Activated CD8-positive, alpha-beta memory T cell treated with anti-CD3 and anti-CD28 coated beads for 1 hour (primary cell): ENCODE measurements around the gene SPTLC3.
"Not testable (repeated sequence)": the region's sequence is repeated elsewhere in the genome, so short reads cannot be mapped to it uniquely, and the experiment has no call there.

Source experiments
- DNase-seq, 2 donors: peaks; one replicate each; pipeline ENCODE4 v3.0.0-alpha.2; 2020; ENCODE audit warnings: low read depth in 1 of 2; ENCODE audit errors: extremely low read depth in 1 of 2

Gene SPTLC3

DNA sequence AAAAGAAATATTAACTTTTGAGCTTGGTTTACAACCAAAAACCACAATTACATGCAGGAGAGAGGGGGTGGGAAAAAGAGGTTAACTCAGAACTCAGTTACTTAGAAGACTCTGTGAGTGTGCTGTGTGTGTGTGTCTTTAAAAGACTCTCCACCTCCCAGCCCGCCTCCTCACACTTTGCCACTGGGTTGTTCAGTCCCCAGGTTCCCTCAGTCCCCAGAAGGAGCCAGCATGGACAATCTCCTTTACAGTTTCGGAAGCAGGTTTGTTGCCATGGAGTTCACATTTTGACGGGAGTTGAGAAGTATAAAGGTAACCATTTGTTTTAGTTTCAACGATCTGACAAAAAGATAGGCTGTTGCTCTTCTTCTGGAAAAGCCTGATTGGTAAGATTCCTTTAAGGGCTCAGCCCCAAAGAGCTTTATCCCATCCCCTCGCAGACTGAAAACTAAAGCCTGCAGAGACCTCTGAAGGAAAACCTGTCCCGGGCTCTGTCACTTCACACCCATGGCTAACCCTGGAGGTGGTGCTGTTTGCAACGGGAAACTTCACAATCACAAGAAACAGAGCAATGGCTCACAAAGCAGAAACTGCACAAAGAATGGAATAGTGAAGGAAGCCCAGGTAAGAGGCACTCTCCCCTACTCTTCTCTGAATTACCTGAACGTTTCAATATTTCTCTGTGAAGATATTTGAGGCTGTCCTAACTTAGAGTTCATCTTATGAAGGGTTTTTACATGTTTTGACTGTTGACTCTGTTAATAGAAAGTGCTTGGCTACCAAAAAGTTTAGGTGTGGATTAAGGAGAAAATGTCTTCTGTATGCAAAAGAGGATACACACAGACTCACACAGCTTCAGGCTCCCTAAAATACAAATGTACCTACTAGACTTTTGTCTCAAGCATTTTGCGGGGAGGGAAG is at the start of gene SPTLC3:
SPTLC3 (plus strand) TSS at position 212 of the 921 bp plus-strand sequence; CDS start at position 508, 296 bp downstream.
- no peak for DNase-seq

DNA sequence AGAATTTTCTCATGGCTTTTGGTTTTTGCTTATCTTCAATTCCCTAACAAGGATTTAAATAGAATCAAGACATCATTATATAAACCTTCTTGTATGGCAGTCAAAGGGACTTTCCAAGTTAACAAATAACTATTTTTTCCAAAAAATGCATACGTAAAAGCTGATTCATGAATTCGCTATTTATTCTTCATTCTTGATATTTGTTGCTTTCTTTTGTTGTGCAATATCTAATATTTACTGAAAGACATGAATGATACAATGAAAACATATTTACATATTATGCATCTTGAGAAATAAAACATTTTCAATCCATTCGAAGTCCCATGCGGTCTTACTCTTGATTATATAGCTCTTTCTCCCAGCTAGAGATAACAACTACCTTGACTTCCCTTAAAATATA is 47.0 kb upstream of the SPTLC3 start:
- DNase-seq: no peak

GRCh38 chr20:12962895-12963294 is 45.9 kb upstream of the SPTLC3 start:
- no peak for DNase-seq

- no peak for DNase-seq
These were observed 45.4 kb upstream of the SPTLC3 start for GRCh38 chr20:12963416-12963815.

DNA sequence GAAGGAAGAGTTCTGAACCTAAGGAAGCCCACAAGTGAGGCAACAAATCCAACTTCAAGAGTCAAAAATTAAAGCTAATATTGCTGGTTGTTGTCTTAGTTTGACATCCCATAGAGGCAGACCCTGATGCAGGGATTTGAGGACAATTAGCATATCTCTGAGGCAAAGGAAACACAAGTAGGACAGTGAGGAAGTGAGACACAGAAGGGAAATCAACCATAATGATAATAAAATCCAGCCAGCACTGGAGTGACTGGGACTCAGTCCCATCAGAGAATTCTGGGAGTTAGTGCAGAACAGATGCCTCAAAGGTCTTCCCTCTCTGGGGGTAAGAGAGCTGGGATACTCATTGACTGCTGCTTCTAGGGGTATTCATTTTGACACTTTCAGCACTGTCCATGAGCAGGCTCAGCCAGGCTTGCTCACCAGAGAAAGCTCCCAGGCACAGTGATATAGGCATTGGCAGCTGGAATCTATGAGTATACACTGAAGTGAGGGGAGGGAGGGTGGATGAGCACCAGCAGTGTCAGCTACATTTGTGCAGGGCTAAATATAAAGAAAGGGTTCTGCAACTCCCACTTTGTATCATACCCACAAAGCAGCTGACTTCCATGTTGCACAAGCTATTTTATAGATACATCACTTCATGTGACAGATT is 43.4 kb upstream of the SPTLC3 start:
- no peak for DNase-seq

GRCh38 chr20:12965870-12966251 is 42.9 kb upstream of the SPTLC3 start:
- no peak for DNase-seq

GRCh38 chr20:12966468-12967085 is 42.2 kb upstream of the SPTLC3 start:
- no peak for DNase-seq

GRCh38 chr20:12967932-12968331 is 40.8 kb upstream of the SPTLC3 start:
- DNase-seq: no peak

- no peak for DNase-seq
These were observed 40.3 kb upstream of the SPTLC3 start for GRCh38 chr20:12968472-12968871.

DNA sequence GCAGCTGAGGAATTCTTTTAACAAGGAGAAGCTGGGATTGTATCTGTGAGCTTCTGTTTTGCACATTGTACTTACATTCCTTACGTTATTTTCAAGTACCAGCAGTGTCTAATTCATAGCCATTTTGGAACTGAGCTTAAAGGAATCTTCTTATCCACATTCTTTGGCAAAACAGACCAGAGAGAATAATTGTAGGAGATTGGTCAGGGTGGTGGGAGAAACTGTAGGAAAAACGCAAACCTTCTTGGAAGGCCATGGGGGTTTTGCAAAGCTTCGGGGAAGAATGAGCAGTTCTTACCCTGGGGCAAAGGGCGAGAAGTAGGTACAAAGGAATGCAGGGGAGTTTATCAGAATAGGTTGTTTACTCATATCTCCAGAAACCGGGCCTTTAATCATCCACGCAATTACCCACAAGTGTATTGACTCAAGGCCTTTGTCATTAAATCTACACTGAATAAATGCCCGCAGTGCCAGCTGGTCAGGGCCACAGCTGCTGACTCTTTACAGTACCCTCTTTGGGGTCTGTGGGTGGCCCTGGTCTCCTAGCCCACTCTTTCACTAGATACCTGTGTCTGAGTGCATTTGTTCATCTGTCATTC is 39.6 kb upstream of the SPTLC3 start:
- no peak for DNase-seq

DNA sequence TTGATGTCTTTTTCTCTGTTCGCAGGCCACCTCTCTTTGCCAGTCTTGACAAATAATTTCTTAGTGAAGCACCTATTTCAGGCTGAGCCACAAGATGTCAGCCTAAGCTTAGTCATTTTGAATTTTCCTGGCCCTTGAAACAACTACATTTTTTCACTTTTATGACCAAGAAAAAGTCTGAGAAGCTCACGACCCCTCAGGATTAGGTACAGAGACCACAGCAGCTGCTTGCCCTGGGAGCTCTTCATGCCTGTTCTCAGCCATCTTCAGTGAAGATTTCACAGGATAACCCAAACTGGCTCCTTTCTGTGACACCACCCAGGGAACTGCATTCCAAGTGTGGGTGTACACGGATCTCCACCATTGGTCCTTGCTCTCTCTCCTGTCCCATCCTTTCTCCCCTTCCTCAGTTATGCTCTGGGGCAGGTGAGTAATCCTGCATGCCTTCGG is 38.4 kb upstream of the SPTLC3 start:
- no peak for DNase-seq

DNA sequence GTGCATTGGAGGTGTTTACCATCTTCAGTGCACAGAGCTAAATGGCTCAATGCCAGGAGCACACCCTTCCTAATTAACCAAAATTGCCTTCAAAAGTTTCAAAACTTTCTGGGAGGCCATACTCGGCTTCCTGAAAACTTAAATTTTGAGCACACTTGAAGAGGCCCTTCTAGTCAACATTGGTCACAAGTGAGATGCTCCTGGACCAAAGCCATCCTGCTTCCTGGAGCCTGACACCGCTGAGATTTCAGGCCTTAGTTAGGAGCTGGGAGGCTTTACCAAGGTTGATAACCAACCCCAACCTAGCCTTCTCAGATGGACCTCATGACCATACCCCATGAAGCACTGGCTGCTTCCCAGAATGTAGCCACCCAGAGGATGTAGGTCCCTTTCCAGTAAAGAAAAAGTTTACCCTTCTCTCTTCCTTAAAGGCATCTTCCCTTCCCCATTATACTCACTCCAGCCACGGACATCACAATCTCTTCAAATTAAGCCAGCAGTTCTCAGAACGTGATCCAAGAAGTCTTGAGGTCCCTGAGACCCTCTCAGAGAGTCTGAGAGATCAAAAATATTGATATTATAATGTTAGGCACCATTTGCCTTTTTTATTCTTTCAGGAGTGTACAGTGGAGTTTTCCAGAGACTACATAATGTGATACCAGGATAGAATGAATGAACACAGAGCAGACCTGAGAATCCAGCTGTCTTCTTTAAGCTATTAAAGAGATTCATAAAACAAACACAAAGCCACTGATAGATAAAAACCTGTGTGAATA is 32.8 kb upstream of the SPTLC3 start:
- no peak for DNase-seq

- no peak for DNase-seq
These were observed 32.0 kb upstream of the SPTLC3 start for GRCh38 chr20:12976720-12977309.

- no peak for DNase-seq
These were observed 31.2 kb upstream of the SPTLC3 start for GRCh38 chr20:12977328-12978125.

GRCh38 chr20:12978126-12978394 is 30.7 kb upstream of the SPTLC3 start:
- no peak for DNase-seq

- no peak for DNase-seq
These were observed 29.9 kb upstream of the SPTLC3 start for GRCh38 chr20:12978613-12979495.

- DNase-seq: not testable (repeated sequence)
These were observed 29.1 kb upstream of the SPTLC3 start for GRCh38 chr20:12979713-12980112.

DNA sequence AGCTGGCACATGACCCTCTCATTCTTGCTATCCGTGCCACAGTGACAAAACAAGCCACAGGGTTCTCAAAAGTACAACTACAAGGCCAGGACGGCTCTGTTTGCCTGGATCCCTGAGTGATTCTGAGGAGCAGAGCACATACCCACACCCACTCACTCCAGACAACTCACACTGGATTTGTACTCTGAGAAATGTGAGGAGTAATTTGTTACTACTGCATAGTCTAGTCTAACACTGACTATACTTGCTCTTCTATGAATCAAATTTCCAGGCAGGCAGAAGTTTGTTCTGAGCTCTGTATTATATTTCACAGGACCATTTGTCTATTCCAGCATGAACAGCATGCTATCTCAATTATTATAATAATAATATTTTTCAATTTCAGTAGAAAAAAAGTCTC is 26.7 kb upstream of the SPTLC3 start:
- no peak for DNase-seq
